Lower leg skin (tissue), 3 donors: ENCODE results near the gene F10.

Experiments
- CTCF ChIP-seq, 3 donors: fragments of 450-650 bp; IDR thresholded peaks; one replicate each; pipeline ENCODE4 v1.5.1; 2016; ENCODE audit warnings: antibody characterized with exemption in 3 of 3, mild to moderate bottlenecking in 3 of 3, moderate library complexity in 2 of 3
- POLR2A ChIP-seq, 2 donors: fragments of 450-650 bp; IDR thresholded peaks; one replicate each; pipeline ENCODE4 v1.6.1; 2016 to 2017; ENCODE audit warnings: antibody characterized with exemption in 2 of 2, mild to moderate bottlenecking in 1 of 2, moderate library complexity in 1 of 2

DNA sequence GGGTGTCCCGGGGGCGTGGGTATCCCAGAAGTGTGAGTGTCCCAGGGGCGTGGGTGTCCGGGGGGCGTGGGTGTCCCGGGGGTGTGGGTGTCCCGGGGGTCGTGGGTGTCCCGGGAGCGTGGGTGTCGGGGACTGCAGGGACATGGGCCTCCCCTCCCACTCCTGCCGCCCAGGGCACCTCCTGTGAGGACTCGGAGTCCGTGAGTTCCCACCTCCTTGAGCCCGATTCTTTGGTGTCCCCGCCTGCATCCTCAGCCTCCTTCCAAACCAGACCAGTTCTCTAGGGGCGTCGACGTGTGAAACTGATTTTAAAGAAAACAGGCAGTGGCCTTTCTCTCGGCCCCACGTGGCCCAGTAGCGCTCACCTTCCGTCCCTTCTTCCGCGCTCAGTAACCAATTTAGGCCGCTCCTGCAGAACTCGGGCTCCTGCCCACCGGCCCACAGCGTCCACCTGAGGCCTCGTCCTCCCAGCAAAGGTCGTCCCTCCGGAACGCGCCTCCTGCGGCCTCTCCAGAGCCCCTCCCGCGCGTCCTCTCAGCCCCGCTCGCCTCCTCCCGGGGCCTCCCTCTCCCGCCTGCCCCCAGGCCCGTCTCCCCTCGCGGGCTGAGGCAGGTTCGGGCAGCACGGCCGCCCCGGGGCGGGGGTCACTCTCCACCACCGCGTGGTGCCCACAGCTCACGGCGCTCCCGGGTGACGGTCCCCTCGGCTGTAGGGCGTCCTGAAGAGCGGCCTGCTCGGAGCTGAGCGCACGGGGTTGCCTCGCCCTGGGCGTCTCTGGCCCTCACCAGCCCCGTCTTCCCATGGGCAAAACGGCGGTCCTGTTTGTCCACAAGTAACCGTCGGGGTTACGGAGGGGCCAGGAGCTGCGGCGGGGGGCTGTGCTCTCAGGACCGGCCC lies 13.2 kb upstream of the F10 start:
- no peak for TF ChIP-seq CTCF (IDR thresholded peaks at IDR 0.05)
- no peak for TF ChIP-seq POLR2A (IDR thresholded peaks at IDR 0.05)
